Measurements from ENCODE around the gene POLDIP2. TPM values are rescaled to one million over a fixed set of nuclear protein-coding genes. Genes with fewer than 3 reads are reported as not detected.

The POLDIP2 gene
- total RNA-seq, 1 experiment from 2014 or later = 82.8 TPM

DNA sequence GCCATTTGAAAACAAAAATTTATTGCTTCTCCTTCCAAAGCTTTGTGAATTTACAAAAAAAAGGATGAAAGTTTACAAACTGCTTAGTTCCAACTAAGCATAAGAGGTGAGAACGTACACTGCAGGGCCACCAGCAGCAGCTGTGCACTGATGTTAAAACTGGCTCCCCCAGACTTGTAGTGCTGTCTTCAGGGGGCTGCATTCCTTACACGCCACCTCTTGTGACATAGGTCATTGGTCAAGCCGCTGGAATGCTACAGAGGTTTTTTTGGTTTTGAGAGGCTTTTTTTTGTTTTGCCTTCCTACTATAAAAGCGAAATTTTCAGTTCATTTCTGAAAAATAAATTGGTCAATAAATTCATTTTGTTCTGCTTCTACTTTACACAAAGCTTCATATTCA is 29.0 kb downstream of the POLDIP2 start:
- Histone ChIP-seq H3K4me1 (ENCODE audit: insufficient read depth, low read length) (no peaks in the 10 kb centered on the region), H3K56ac (ENCODE audit: insufficient read length, low read depth, low read length) (no peak overlapping the region), H2AFZ (ENCODE audit: low read length) (no peak overlapping the region), H2BK120ac (ENCODE audit: low read depth, low read length, poor library complexity, severe bottlenecking) (no peak overlapping the region), H3T11ph (ENCODE audit: low read length) (no peak overlapping the region), H3K9me3 (ENCODE audit: control insufficient read depth, low read depth, low read length) (no peaks in the 10 kb centered on the region), H3K9ac (ENCODE audit: extremely low read depth, insufficient read length, low read length) (no peak overlapping the region), H4K20me1 (ENCODE audit: control insufficient read depth, insufficient read depth, insufficient read length) (peaks cover 3% of the 10 kb centered on the region), H4K5ac (ENCODE audit: insufficient read length, low read depth, low read length) (no peak overlapping the region), H2BK5ac (ENCODE audit: insufficient read length, low read length) (no peak overlapping the region), H2BK20ac (ENCODE audit: low read depth, low read length, poor library complexity, severe bottlenecking) (no peak overlapping the region), H3K27ac (ENCODE audit: insufficient read length, low read depth, low read length) (no peak overlapping the region), H3K23me2 (ENCODE audit: insufficient read length, low read depth, low read length, poor library complexity, severe bottlenecking) (no peaks in the 10 kb centered on the region), H3K14ac (ENCODE audit: insufficient read depth, low read length) (no peak overlapping the region), H3K23ac (ENCODE audit: insufficient read length, low read depth, low read length) (no peak overlapping the region), H3K4ac (ENCODE audit: low read depth, low read length) (no peak overlapping the region), H3K4me2 (ENCODE audit: insufficient read depth, insufficient read length, low read length) (no peak overlapping the region), H3K79me1 (ENCODE audit: insufficient read depth, low read depth, low read length, poor library complexity, severe bottlenecking) (peaks cover 9% of the 10 kb centered on the region), H2AK5ac (ENCODE audit: insufficient read length, low read length) (no peak overlapping the region), H2BK12ac (ENCODE audit: insufficient read length, low read depth, low read length) (no peak overlapping the region), H4K8ac (replicated peaks; ENCODE audit: insufficient read length, low read depth, low read length) (no peak overlapping the region), H3K79me2 (ENCODE audit: insufficient read depth, low read length) (peaks cover 18% of the 10 kb centered on the region; the same call in 1 of the 2 replicates), H3K18ac (ENCODE audit: insufficient read length, low read depth, low read length) (no peak overlapping the region), H4K91ac (ENCODE audit: insufficient read length, low read depth, low read length) (no peak overlapping the region), H2BK15ac (ENCODE audit: low read depth, low read length) (no peak overlapping the region), H3K27me3 (ENCODE audit: insufficient read depth, low read length) (no peaks in the 10 kb centered on the region)
- Mint-ChIP-seq H3K36me3 (ENCODE audit: insufficient read depth in 1 of 3, low read depth in 3 of 3) (peaks cover 22 to 44% (median 40%) of the 10 kb centered on the region in 3 experiments; a peak in 6 of 7 replicates), H3K4me3 (no peak overlapping the region), H3K27me3 (ENCODE audit: low read depth) (no peaks in the 10 kb centered on the region), H3K9me3 (no peaks in the 10 kb centered on the region), H3K27ac (no peak overlapping the region), H3K4me1 (peaks cover 0 to 3% of the 10 kb centered on the region in 2 experiments; a peak in 1 of 4 replicates)
- TF ChIP-seq, protein P1, sequence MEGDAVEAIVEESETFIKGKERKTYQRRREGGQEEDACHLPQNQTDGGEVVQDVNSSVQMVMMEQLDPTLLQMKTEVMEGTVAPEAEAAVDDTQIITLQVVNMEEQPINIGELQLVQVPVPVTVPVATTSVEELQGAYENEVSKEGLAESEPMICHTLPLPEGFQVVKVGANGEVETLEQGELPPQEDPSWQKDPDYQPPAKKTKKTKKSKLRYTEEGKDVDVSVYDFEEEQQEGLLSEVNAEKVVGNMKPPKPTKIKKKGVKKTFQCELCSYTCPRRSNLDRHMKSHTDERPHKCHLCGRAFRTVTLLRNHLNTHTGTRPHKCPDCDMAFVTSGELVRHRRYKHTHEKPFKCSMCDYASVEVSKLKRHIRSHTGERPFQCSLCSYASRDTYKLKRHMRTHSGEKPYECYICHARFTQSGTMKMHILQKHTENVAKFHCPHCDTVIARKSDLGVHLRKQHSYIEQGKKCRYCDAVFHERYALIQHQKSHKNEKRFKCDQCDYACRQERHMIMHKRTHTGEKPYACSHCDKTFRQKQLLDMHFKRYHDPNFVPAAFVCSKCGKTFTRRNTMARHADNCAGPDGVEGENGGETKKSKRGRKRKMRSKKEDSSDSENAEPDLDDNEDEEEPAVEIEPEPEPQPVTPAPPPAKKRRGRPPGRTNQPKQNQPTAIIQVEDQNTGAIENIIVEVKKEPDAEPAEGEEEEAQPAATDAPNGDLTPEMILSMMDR (conservative IDR thresholded peaks at IDR 0.05) = no peak
- DNase-seq = peak; percentile 24
- WGBS (ENCODE audit: extremely low coverage, insufficient read length, low lambda C conversion rate) = no CpG with 5 or more reads among the region's 4 CpGs
